Activated T-cell treated with anti-CD3 and anti-CD28 coated beads, Interleukin-2, amount 50 U/mL, for 1 hour (primary cell): ENCODE results near the gene MINDY4.

Source experiments
- DNase-seq: peaks from one replicate; pipeline ENCODE4 v3.0.0-alpha.2; 2020

MINDY4 gene

DNA sequence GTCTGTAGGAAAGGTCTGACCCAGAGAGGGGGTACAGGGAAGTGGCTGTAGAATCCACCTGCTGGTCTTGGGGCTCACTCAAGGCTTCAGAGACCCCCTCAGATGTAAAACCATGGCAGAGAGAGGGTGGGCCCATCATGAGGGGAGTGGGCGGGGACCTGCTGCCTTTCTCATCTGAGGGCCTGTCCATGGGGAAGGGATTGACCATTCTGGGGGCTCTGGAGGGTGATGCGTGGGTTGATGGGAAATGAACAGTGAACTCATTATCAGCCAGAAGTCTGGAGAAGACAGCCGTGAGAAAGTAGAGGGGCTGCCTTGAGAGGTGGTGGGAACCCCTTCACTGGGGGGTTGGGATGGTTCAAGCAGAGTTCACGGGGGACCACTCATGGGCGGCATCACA is 66.8 kb downstream of the MINDY4 start:
- DNase-seq, result no peak

DNA sequence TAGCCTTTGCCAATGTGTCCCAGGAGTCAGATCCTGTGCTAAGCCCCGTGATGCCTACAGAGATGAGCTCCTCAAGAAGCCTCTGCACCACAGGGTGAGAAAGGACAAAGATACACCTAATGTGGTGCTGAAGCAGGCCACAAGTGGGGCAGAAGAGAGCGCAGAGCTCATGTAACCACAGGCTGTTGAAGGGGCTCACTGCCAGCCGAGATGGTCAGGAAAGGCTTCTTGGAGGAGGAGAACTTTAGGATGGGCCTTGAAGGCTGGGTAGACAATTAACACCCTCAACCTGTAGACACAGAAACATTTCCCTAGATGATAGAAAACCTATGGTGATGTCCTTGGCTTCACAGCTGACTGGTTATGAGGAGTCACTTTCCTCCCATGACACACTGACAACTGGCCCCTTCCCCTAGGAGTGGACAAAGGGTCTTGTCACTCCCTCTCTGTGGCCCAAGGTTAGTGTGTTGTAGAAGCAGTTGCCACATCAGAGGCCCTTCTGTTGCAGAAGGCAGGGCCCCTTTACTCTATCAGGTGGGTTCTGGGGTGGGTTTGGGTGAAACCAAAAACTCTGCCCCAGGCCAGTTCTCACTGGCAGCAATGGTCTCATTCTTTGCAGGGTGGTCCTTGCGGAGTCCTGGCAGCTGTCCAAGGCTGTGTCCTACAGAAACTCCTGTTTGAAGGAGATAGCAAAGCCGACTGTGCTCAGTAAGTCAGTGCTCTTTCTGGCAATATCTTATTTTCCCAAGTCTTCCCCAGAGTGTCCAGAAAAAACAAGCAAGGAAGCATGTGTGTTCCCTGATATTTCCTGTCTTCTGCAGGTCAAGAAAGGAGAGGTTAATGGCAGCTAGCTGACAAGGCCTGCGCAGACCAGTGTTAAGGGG is 69.2 kb downstream of the MINDY4 start:
- no peak for DNase-seq

DNA sequence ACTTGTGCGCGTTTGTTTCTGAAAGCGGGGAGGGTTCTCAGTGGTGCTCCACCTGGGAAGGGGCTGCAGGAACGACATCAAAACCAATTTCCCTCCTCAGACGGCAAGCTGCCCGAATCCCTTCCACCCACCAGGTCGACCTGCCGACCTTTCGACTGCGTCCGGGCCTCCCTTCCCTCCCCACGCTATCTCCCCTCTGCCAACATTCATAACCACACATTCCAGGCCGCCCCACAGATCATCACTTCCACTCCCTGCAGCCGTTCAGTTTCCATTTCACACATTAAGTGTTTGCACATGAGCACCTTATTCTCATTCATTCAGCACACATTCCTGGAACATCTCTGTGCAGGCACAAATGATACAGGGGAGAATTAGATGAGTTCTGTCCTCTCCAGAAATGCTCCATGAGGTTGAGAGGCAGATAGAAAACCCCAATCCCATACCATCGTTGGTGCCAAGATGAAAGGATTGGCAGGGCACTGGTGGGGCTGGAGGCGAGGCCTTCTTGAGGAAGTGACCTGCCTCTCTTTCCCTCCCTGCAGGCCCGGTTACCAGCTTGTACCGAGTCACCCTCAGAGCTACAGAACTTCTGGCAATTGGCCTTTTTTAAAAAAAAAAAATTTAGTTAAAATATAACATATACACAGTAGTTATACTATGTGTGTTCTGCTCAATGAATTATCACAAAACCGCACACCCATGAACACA is 70.0 kb downstream of the MINDY4 start:
- DNase-seq, result no peak

DNA sequence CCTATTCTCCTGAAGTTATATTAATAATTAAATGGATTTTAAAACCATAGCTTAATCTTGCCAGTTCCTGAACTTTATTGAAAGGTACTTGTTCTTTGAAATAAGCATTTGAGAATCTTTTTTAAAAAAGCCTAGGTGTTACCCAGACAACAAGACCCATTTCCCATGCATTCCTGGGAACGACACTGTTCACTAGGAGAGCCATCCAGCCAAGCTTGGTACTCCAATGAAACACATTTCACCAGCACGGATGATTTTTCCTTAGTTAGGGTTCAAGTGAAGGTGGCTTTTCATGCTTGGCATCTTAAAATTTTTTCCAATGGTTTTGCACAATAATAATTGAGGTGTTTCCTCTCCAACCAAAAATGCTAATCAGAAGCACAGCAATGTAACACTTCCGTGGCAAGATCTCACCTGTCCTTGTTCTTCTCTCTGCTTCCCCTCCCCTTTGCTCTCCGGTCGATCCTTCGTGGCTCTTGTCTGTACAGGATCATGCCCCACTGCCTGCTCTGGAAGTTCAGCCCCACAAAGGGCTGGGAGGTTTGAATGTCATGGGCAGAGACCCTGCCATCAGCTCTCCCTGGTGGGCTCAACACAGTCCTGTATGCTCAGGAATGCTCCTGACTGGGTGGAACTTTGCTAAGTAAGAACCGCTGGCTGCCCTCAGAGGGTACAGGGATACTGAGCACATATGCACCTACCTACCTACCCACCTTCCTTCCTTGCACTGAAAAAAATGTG is 70.8 kb downstream of the MINDY4 start:
- DNase-seq, result no peak

DNA sequence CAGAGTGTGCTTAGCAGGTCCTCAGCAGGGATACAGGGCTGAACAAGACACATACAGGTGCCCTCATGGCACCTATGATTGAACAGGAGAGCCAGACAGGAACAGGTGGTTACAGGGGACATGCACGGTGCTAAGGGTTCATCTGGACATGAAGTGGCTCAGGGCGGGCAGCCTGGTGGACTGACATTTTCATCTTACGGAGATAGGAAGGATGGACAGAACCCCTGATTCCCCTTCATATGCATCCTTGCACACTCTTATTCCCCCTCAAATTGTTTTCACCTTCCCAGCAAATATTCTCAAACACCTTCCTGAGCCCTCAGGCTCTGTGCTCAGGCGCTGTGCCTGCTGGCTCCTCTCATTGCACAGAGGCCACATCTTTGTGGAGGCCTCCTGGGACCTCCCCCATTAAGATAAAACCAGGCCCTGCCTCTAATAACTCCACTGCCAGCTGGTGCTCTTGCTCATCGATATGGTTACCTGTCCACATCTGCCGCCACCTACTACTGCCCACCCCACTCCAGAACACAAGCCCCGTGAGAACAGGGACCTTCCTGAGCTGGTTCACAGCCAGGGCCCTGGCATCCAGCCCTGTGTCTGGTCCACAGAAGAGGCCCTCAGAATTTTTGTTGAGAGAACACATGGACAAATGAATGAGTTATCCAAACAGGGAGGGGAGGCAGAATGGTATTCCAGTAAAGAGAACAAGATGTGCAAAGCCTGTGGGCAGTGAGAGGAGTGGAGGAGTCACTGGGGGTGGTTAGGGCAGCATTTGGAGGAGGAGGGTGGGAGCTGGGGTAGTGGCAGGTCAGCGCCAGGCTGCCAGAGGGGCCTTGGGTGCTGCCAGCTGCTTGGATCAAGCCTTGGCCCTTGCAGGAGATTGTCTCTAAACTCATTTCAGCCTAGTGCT is 71.6 kb downstream of the MINDY4 start:
- DNase-seq, result no peak

DNA sequence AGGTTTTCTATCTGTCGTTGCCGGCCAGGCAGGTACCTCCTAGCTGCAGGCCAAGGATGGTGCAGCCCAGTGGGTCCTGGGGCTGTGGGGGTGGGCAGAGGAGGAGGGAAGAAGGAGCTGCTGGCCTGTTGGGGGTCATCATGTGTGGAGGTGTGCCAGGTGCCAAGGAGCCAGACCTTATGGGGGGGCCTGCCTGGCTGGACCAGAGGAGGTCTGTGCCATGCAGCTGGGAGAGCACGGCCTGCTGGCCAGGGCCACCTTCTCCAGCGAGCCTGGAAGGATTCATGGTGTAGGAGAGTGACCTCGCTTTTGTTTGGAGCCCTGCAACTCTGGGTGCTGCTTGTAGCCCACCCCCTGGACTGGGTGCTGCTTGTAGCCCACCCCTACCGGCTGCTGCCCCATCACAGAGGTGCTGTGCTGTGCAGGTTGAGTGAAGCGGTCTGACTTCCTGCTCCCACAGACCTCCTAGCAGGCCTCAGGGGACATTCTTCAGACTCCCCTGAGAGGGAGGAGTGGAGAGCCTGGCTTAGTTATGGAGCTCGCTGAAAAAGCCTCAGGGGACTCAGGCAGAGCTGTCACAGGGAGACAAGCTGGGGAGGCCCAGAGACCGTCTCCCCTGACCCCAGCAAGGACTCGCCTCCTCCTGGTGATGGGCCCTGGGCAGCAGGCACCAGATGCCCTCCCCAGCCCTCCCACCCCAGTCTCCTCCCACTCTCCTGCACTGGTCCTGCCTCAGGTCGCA is 72.7 kb downstream of the MINDY4 start:
- DNase-seq, result no peak

DNA sequence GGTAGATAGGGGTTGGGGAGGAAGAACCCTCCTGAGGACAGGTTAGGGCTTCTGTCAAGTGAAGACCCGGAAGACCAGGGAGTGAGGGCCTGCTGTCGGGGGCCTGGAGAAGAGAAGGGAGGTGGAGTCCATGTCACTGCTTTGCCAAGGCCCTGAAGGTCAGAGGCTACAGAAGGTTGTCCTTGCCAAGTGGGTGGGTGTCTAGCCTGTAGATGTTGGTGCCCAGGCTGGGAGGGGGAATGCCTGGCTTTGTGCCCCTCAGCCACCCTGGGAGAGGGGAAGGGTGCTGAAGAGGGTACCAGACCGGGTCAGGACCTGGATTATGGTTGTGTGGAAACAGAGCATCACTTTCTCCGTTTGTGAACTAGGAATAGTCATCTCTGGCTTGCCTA is 73.3 kb downstream of the MINDY4 start:
- no peak for DNase-seq

DNA sequence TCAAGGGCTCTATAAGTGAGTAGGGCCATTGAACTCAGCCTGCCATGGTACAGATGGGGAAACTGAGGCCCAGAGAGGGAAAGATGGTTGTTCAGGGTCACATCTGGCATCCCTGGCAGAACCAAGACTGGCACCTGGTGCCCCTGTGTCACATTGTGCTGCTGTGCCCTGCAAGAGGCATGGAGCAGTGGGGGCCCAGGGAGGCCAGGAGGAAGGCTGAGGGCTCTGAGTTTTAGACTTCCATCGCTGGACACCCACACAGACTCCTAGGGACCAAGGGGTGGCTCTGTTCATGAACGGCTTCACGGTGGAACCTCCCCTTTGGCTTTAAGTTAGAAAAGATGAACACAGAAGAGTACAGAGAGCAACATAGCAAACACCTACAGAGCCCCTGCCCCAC is 73.7 kb downstream of the MINDY4 start:
- no peak for DNase-seq

DNA sequence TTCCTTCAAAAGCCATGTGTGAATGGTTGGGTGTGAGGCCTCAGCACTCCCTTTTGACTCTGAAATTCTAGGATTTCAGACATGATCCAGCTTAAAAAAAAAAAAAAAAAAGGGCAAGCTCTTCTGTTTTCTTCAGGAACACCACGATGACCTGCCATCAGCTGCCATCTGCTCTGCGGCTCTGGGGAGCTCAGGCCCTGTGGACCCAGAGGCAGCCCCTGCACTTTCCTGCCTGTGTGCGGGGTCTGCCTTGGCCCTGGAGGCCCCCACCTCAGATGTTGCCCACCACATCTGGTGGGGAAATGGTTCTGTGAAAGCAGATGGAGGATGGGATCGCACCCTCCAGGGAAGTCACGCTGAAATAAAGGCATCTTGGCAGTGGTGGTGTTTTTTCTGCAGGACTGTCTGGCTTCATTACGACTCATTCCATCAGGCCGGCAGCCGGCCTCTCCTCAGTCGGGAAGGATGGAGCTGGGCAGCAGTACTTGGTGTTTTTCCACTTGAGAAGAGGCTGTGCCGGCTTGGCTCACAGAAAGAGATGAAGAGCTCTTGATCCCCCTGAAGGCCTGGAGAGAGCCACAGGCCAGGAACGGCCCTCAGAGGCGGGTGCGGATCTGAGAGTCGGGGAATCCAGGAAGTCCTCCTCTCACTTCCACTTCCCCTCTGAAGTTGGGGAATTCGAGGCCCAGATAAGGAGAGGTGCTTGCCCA is 74.4 kb downstream of the MINDY4 start:
- DNase-seq, result no peak

DNA sequence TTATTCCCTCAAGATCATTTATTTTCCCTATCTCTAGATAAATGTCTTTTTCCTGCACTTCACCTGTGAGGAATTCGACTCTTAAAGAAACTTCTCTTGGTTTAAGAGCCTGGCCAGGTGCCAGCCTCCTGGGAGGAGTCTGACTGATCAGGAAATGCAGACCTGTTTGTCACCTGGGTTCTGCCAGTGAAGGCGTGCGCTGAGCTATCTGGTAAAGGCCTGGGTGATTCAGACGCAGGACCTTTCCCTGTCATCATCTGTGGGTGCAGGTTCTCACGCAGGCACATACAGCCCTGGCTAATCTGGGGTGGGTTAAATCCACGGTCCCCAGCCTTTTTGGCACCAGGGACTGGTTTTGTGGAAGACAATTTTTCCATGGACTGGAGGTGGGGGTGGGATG is 75.2 kb downstream of the MINDY4 start:
- no peak for DNase-seq

DNA sequence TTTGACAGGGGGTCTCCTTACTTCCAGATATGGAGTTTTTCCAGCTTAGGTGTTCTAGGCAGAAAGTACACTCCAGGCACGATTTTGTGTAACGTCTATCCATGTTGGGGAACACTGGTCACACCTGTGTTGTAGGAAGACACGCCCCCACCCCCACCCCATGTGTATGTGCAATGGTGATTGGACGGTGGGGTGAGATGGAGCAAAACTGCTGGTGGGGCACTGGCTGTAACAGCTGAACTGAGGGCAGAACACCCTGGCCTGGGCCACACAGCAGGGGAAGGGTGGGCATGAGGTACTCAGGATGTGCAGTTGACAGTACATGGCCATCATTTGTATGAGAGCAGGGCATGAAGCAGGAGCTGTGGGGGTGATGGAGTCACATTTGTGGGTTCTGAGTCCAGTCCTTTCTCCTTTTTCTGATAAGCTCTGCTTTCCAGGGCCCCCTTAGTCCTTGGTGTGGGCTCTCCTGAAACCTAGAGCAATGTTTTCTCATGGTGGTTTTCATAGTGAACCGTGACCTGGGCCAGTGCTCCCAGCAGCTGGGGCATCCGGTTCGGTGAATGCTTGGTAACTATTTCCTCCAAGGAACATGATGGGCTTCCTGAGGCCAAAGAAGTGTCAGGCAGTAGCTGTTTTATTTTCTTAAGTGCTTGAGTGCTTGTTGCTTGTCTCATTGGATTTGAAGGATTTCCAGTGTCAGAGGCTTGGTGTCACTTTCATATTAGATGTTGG is 77.1 kb downstream of the MINDY4 start:
- DNase-seq, result no peak

DNA sequence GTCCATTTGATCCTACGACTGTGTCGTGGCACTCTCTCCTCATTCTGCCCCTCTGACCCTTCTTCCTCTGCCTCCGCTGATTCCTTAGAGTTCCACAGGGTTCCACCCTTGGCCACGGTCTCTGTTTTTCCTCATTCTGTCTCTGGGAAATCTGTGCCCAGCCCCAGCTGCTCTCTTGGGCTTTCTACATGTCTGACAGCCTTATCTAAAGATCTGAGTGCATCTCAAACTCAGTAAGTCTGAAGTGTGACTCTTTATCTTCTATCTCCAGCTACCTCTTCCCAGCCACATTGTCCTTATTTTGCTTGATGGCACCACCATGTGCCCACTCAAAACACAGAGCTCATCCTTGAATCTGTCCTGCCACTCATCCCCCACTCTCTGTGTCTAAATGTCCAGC is 78.3 kb downstream of the MINDY4 start:
- DNase-seq, result no peak

DNA sequence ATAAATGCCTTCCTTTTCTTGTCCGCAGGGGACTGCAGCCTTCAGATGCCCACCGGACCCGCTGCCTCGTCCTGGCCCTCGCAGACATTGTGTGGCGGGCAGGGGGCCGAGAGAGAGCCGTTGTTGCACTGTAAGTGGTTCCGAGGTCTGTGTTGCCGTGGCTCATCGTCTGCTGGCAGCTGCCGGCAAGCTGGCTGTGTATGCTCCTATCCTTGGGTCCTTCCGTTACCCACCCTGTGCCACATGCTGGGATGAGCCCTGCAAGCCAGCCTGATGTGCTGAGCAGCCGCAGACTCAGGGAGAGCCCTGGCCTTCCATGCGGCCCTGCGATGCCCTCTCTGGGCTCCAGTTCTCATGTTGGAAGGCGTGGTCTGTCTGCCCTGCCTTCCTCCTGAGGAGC is 79.2 kb downstream of the MINDY4 start:
- no peak for DNase-seq

DNA sequence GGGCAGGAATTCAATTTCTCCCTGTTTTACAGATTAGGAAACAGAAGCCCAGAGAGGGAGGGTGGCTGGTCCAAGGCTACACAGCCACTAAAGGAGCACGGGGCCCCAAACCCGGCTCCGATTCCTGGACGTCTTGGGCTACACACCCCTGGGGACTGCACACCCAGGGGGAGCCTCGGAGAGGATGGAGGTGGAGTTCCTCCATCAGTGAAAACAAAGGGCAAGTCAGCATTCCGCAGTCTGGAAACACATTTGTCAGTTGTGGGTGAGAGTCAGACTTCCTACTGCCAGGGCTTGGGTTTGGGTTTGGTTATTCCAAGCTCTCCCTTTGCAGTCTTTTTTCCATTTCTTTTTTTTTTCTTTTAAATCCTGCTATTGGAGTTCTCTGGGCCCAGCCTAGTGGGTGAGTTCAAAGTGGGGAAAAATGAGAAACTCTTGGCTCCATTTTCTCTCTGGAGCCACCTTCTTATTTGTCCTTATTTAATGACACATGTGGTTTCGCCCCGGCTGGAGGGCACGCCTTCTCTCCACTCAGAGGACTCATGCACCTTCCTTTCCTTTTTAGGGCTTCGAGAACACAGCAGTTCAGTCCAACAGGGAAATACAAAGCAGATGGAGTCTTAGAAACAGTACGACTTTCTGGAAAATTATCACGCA is 80.6 kb downstream of the MINDY4 start:
- DNase-seq, result no peak

DNA sequence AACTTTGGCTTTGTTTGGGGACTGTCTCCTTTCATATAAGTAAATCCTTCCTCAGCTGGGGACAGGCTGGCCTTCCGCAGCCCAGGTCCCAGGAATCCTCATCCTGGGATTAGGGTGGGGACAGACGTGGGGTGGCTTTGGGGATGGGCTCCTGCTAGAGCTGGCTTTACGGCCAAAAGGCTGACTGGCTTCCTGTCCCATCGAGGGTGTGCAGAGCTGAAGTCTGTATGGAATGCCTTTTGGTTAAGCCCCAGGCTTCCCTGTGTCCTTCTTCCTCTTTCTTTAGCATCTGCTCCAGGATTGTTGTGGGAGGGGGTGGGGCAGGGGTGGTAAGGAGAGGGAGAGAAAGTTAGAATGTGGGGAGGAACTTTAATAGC is 81.1 kb downstream of the MINDY4 start:
- no peak for DNase-seq

DNA sequence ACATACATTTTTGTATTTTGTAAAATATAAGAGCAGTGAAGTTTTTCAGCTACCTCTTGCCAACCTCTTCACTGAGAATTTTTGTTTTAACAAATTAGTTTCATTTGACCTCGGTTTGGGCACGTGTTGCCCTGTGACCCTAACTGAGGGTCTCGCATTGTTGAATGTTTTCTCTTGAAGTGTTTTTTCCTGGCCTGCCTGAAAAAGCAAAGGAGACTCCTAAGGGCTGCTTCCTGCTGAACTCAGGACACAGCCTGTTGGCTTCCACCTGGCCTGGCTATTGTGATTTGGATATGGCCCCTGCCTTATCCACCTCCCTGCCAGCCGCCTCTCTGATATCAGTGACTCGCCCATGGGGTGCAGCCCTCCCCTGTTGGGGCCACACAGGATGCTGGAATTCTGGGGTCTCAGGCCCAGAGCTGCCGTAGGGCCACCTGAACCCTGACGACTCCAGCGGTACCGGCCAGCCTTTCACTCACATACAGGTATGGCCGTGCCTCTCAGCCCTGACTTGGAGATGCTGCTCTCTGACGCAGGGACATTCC is 81.6 kb downstream of the MINDY4 start:
- DNase-seq, result no peak

DNA sequence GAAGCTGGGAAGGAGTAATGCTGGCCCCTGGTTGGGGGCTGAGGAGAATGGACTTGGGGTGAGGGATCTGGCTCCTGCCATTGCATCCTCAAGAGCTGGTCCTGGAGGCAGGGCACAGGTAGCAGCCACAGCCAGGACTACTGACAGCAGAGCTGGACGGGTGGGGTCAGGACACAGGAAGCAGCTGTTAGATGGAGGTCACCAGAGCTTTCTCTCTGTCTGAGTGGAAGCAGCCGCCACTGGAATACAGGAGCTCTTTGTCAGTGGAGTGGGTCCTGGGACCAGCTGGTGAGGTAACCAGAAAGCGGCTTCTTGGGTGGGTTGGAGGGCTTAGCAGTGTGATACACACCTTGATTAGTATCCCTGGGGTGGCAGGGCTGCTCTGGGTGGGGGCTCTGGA is 82.4 kb downstream of the MINDY4 start:
- DNase-seq, result no peak

DNA sequence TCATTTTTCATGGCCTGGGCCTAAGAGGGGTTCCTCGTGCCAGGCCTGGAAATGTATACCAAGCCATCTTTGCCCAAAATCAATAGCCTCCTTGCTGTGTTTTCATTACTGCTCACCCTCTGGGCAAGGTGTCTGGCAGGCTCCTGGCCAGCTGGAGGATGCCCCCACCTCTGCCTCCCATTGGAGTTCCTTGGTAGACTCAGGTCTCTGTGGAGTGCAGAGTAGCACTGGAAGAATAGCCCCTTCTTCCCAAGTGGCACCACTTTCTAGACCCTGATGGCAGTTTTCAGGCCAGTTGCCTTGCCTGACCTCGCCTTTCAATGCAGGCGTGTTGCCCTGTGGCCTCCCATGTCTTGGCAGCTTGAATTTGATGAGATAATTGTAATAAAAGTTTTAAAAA is 84.7 kb downstream of the MINDY4 start:
- no peak for DNase-seq

DNA sequence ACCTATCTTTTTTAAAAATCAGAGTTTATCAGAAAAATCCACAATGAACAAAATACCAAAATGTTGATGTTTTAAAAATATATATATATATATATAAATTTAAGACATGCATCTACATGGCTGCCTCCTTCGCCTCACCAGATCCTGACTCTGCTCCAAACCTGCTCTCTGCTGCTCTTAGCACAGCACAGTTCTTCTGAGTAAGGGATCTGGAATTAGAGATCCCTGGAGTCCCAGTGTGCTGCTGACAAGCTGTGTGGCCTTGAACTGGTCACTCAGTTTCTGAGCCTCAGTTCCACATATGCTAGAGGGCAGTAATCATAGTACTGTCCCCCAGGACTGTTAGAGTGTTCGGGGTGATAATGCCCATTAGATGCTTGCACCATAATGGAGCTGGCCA is 87.4 kb downstream of the MINDY4 start:
- DNase-seq, result no peak
